ENCODE data around the gene TUG1.

TUG1 gene

DNA sequence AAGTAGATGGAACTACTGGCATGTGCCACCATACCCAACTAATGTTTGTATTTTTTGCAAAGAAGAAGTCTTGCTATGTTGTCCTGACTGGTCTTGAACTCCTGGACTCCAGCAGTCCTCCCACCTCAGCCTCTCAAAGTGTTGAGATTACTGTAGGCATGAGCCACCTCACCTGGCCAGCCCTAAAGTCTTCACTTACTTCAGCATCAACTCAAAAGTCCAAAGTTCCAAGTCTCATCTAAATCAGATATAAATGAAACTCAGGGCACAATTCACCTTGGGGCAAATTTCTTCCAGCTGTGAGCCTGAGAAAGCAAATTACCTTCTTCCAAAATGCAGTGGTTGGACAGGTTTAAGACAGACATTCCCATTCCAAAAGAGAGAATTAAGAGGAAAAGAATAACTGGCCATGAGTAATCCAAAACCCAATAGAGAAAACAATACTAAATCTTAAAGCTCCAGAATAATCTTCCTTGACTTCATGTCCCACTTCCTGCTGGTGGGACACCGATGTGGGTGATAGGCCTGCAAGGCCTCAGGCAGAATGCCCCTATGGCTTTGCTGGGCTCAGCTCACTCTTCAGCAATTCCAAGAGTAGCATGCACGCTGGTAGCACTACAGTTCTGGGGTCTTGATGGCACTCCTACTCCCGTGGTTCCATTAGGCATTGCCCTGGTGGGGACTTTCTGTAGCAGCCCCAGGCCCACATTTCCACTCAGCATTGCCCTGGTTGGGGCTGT is 50.3 kb downstream of the TUG1 start:
- DNase-seq = no peak

DNA sequence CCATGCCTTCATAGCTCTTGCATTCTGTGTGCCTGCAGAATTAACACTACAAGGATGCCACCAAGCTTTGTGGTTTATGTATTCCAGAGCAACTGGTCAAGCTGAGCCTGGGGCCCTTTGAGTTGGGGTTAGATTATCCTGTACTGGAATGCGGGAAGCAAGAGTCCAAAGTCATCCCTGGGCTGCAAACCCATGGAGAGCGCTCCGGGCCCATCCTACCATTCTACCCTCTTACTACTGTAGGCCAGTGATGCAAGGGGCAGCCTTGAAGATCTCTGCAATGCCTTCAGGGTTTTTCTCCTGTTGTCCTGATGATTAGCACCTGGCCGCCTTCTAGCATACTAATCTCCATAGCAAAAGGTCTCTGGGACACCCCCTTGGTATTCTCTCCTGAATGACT is 51.3 kb downstream of the TUG1 start:
- DNase-seq = no peak

DNA sequence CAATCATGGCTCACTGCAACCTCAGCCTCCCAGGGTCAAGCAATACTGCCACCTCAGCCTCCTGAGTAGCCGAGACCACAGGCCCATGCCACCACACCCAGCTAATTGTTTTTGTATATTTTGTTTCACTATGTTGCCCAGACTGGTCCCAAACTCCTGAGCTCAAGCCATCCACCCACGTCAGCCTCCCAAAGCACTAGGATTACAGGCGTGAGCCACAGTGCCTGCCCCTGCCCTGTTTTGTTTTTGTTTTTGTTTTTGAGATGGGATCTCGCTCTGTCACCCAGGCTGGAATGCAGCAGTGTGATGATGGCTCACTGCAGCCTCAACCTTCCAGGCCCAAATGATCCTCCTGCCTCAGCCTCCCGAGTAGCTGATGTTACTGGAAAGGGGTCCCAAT is 53.5 kb downstream of the TUG1 start:
- no peak for DNase-seq
